HG03025 (cell line): ENCODE data around the gene AGL.
A peak's percentile ranks its signal among the peaks of the same experiment; 100 is the strongest.
"Not testable (repeated sequence)": the region's sequence is repeated elsewhere in the genome, so short reads cannot be mapped to it uniquely, and the experiment has no call there.

Experiments used
- ATAC-seq: cut with Tn5 transposase; IDR thresholded peaks from one replicate; pipeline ENCODE4 v1.9.1; 2021; ENCODE audit warnings: mild to moderate bottlenecking, moderate library complexity; ENCODE audit not compliant: unreplicated experiment, low FRiP score

The AGL gene

DNA sequence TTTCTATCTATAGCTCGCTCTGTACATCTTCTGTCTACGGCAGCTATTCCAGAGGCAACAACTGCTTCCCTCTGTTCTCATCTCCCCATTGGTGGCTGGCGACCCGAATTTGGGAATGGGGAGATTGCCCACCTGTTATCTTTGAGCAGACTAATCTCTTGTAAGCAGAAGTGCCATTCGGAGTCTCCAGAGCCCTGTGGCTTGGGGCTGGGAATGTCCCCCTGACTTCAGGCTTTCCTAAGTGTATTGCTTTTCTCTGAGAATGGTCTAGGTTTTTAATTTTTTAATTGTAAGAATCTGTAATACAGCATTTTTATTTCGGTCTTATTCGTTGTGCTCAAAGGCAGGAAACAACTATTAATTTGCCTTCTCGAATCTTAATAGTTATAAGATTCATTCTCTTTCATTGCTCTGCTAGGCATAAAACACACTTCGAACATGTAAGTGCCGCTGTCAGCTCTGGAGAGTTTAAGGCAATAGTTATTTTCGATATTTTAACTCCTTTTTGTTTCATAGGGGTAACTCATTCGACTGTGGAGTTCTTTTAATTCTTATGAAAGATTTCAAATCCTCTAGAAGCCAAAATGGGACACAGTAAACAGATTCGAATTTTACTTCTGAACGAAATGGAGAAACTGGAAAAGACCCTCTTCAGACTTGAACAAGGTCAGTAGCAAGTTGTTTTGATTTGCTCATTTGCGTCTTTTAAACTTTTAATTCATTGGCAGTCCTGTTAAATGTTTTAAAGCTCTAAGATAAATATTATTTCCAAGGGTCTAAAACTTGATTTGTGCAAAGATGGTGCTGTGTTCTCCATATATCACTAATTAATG is 514 bp downstream of the AGL start:
- peak; percentile 10 for ATAC-seq

DNA sequence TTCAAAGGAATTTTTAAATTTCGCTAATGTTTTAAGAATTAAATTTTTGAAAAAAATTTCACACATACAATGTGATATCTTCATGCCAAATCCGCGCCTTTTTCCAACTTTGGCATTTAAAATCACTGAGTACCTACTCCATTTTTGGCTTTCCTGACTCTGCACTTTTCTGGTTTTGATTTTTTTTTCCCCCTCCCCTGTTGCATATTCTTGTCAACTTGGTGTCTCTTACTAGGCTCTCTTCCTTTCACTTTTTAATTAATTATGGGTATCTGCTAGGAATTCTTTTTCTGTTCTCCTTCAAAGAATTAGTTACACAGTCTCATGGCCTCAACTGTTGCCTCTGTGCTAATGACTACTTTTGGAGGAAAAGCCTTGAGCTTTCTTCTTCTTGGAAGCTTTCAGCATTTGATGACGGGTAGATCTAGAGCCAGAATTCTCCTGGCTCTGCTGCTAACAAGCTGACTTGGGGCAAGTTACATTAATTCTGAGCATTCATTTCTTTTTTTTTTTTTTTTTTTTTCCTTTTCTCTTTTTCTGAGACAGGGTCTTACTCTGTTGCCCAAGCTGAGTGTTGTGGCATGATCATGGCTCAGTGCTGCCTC is 1.8 kb downstream of the AGL start:
- ATAC-seq: no peak

DNA sequence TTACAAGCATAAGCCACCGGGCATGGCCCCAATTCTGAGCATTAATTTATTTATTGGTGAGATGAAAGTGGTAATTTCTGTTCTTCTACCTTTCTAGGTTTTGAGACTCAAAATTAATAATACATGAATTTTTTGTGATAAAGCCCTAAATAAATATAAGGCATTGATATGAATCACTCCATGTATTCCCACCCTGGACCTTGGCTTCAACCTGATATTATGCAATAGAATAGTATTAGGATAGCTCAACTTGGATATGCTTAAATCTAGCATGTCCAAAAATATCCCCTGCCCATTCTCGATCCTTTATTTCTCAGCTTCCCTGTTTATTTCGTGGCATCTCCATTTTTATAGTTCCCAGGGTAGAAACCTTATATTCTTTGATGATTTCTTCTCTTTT is 2.5 kb downstream of the AGL start:
- ATAC-seq: no peak

DNA sequence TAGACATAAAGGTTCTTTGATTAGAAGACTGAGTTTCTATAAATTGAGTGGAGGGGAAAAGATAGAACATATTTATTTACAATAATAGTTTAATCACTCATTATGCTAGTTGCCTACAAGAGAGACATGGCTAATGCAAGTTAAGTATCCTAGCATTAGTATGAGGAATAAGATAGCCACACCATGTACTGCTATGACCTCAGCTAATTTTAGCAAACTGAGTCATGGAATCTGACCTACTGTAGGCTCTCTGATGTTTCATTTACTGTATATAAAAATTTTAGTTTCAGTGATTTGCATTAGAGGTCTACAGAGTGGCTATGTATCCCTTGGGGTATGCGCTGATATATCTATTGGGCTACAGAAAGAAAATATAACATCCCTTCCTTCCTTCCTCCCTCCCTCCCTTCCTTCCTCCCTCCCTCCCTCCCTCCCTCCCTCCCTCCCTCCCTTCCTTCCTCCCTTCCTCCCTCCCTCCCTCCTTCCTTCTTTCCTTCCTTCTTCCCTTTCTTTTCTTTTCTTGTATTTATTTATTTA is 5.8 kb downstream of the AGL start:
- no peak for ATAC-seq

DNA sequence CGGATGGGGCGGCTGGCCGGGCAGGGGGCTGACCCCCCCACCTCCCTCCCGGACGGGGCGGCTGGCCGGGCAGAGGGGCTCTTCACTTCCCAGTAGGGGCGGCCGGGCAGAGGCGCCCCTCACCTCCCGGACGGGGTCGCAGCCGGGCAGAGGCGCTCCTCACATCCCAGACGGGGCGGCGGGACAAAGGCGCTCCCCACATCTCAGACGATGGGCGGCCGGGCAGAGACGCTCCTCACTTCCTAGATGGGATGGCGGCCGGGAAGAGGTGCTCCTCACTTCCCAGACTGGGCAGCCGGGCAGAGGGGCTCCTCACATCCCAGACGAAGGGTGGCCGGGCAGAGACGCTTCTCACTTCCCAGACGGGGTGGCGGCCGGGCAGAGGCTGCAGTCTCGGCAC is 6.9 kb downstream of the AGL start:
- not testable (repeated sequence) for ATAC-seq

DNA sequence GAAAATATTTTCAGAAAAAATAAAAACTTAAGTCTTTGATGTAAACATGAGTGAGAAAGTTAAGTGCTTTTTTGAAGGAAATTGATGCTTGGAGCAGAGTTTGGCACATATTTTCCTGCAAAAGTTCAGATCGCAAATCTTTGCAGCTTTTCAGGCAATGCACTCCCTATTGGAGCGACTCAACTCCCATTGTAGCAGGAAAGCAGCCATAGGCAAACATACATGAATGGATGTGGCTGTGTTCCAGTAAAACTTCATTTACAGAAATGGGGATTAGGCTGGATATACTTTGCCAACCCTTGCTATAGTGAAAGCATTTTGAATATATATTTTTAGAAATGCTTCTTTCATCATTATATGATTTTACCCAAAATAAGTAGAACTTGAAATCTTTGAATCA is 8.1 kb downstream of the AGL start:
- no peak for ATAC-seq

DNA sequence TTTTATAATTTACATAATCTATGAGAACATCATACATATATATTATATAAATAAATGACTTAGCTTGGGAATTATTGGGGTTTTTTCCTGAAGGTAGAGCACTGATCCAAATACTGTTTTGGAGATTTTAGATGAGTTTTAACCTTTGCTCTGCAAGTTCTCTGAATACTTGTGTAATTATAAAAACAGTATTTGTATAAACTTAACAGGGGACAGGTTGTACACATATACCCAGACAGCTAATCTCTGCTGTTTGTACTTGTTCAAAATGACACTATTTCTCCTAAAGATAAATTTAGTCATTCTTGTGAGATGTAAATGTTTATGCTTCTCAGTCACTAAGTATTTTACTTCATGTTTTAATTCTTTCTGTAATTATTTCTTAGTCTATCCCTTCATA is 8.7 kb downstream of the AGL start:
- no peak for ATAC-seq

DNA sequence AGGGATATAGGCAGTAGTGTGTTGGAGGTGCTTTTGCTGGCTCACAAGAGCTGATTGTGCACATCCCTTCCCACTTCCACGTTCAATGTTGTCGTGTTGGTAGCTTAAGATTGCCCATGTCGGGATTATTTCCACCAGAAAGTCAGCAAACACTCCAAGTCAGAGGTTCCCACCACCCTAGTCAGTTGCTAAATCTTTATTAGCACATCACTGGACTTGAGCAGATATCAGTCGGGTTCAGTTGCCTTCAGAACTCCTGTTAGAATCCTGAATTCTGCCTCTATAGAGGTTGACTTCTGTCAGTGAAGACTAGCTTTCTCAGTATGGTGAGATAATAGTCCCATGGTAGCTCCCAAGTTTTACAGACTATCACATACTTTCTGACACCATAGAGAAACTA is 10.5 kb downstream of the AGL start:
- ATAC-seq: no peak

DNA sequence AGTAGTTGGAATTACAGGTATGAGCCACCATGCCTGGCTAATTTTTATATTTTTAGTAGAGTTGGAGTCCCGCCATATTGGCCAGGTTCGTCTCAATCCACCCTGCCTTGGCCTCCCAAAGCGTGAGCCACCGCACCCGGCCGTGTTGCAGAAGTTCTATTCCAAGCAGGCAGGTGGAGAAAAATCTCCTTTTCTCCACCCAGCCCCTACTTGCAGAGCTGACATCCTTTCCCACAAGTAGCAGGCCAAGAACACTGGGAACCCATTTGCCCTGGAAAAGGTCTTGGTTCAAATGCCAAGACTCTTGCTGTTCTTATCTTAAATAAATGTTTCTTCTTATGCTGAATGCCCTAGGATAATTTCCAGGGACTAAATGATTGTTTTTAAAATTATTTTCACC is 17.5 kb downstream of the AGL start:
- ATAC-seq: no peak

DNA sequence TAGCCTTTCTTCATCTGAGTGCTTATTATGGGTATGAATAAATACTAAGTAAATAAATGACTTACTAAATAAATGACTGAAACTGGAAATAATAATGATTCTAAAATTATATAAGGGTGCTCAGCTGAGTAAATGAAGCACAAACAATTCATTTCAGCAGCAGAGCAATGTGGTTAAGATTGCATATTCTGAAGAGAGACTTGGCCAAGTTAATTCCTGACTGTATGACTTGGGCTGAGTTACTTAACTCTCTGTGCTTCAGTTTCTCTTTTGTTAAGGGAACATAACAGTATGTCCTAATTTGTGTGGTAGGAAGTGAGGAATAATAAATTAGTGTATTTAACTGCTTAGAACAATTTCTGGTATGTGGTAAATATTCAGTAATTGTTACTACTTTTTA is 19.1 kb downstream of the AGL start:
- no peak for ATAC-seq

DNA sequence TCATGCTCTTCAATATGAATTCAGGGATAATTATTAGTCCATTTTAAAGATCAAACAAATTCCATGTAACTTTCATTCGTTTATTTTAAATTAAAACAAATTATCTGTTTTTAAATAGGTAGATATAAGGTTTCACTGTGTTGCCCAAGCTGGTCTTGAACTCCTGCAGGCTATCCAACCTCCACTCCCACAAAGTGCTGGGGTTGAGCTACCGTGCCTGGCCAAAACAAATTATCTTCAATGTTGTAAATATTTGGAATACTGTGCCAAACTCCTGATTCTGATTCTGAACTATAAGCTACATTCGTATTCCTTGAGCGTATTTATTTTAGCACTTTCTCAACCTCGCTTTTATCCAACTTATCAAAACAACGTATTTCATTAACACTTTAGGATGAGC is 19.6 kb downstream of the AGL start:
- ATAC-seq: no peak

DNA sequence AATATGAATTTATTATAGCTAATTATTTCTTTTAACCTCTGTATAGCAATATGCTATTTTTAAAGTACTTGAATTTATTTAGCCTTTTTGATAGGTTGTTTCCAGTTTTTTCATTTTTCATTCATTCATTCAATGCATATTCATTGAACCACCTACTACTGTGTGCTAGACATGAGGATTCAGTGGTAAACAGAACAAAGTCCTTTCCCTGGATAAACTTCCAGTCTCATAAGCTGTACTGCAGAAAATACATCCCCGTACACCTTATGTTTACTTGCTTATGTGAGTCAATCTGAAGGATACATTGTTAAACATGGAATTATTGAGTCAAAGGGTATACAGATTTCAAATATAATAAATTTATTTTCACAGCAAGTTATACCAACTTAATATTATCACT is 21.9 kb downstream of the AGL start:
- ATAC-seq: no peak

DNA sequence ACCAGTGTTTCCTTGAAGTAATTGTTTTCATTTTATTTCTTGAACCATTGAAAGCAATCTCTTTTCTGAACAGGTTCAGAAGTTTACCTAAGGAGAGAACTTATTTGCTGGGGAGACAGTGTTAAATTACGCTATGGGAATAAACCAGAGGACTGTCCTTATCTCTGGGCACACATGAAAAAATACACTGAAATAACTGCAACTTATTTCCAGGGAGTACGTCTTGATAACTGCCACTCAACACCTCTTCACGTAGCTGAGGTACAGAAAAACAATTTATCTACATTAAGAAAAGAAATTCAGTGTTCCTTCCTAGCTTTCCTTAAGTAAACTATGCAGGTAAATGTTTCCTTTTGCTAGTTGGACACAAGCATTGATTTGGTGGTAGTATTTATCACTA is 27.4 kb downstream of the AGL start:
- ATAC-seq: no peak

DNA sequence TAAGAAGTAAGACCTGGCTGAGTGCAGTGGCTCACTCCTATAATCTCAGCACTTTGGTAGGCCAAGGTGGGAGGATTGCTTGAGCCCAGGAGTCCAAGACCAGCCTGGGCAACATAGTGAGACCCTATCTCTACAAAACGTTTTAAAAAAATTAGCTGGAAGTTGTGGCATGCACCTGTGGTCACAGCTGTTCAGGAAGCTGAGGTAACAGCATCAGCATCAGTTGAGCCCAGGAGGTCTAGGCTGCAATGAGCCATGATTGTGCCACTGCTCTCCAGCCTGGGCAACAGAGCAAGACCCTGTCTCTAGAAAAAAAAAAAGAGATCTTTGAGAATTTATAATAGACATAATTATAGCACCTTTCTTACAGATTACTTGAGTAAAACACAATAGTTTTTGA is 36.0 kb downstream of the AGL start:
- no peak for ATAC-seq

DNA sequence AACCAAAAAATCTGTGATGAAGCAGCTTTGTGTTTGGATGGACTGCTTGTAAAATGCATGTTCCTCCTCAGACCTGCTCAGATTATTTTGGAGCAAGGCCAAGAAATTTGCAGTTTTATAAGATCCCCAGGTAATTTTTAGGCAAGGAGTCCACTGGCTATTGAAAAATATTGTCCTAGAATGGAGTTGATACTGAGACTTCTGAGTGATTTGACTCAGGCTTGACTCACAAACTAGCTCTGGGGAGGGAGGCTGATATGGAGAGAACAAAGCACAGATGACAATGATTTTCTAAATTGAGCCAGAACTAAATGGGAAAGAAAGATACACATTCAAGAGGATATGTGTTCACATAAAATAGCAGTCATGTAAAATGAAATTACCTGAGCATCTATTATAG is 36.7 kb downstream of the AGL start:
- no peak for ATAC-seq

DNA sequence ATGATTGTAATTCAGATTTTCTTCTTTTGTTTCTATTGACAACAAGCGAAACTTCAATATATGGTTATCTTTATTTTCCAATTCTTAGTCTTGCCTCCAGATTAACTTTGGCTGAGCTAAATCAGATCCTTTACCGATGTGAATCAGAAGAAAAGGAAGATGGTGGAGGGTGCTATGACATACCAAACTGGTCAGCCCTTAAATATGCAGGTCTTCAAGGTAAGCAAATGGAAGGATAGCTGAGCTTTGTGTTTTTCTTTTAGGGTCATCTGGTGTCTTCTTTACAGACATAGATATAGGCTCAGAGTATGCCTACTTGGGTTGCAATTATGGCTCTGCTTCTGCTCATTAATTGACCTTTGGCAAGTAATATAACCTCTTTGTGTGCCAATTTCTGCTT is 37.7 kb downstream of the AGL start:
- ATAC-seq: no peak

DNA sequence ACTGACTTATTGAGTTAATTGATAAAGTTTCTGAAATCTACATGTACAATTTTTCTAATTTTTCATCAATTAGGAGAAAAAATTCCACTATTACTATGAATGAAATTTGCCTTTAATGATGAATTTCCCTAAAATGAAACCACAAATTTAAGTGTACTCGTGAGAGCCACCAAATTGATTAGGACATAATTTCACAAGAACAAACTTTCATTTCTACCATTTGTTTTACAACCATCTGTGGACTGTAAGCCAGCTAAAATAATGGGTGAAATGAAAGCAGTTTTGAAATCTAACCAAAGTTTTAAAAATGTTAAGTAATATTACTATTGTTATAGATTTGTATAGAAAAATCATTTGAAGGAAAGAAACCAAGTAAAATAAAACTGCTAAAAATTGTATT is 41.8 kb downstream of the AGL start:
- ATAC-seq: no peak

DNA sequence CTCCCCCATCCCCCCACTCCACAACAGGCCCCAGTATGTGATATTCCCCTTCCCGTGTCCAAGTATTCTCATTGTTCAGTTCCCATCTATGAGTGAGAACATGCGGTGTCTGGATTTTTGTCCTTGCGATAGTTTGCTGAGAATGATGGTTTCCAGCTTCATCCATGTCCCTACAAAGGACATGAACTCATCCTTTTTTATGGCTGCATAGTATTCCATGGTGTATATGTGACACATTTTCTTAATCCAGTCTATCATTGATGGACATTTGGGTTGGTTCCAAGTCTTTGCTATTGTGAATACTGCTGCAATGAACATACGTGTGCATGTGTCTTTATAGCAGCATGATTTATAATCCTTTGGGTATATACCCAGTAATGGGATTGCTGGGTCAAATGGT is 53.1 kb downstream of the AGL start:
- ATAC-seq: not testable (repeated sequence)

DNA sequence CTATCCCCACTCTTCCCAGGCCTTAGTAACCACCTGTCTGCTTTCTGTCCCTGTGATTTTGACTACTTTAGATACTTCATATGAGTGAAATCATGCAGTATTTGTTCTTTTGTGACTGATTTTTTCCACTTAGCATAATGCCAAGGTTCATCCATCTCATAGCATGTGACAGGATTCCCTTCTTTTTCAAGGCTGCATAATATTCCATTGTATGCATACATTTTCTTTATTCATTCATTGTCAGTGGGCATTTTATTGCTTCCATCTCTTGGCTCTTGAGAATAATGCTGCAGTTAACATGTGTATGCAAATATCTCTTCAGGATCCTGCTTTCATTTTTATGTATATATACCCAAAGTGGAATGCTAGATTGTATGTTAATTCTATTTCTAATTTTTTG is 56.4 kb downstream of the AGL start:
- ATAC-seq: no peak

DNA sequence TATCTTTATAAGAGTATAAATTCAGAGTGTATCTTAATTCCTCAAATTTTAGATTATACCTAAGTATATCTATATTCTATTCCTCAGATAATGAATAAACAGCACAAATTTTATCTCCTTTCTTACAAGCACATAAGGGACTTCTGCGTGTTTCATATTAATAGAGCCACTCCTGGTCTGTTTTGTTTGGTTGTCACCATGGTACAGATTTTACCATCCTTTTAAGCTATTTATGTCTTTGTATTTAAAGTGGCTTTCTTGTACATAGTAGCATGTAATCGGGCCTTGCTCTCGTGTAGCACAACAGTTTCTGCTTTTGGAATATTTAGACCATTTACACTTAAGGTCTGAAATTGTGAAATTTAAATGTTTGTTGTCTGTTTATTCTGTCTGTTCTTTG is 67.1 kb downstream of the AGL start:
- ATAC-seq: no peak

DNA sequence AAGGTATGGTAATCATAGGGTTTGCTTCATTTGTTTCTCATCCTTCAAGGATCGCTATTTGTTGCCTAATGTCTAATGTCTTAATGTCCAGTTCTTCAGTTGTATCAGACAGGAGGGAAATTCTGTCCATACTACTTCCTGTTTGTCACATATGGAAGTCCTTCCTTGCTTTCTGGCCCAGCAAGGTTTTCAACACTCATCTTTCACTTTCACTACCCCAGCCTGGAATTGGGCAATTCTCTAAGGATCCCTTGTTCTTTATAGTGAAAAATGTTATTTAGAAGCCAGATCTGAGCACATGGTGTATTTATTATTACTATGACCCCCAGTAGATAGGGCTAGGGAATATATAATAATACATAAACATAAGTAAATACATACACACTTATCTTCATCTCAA is 69.1 kb downstream of the AGL start:
- no peak for ATAC-seq

DNA sequence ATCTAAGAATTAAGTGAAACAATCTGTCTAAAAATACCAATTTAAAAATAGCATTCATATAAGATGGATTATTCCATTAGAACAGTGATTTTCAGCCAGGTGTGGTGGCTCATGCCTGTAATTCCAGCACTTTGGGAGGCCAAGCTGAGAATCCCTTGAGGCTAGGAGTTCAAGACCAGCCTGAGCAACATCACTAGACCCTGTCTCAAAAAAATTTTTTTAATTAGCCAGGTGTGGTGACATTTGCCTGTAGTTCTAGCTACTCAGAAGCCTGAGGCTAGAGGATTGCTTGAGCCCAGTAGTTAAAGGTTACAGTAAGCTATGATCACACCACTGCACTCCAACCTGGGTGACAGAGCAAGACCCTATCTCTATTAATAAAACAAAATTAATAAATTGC is 84.6 kb downstream of the AGL start:
- ATAC-seq: no peak
